Ascending aorta (tissue), 2 donors: ENCODE data around the gene STK4. TPM values are rescaled to one million over a fixed set of nuclear protein-coding genes. Genes with fewer than 3 reads are reported as not detected.
"Not testable (repeated sequence)": the region's sequence is repeated elsewhere in the genome, so short reads cannot be mapped to it uniquely, and the experiment has no call there.

Experiments used
- DNase-seq, 2 donors: peaks; one replicate each; pipeline ENCODE4 v3.0.0-alpha.2; 2019; ENCODE audit warnings: low spot score in 2 of 2
- H3K27ac ChIP-seq, 2 donors: fragments of 200-600 bp; sonication (generic); one replicate each; pipeline ENCODE4 v1.5.1; 2016 to 2017; ENCODE audit warnings: mild to moderate bottlenecking in 1 of 2
- H3K27me3 ChIP-seq: fragments of 200-600 bp; sonication (generic); one replicate; pipeline ENCODE4 v1.5.1; 2017
- H3K36me3 ChIP-seq, 2 donors: fragments of 200-600 bp; sonication (generic); one replicate each; pipeline ENCODE4 v1.5.1; 2016
- H3K4me1 ChIP-seq, 2 donors: fragments of 200-600 bp; sonication (generic); one replicate each; pipeline ENCODE4 v1.5.1; 2016 to 2017; ENCODE audit warnings: mild to moderate bottlenecking in 1 of 2
- H3K4me3 ChIP-seq, 2 donors: fragments of 200-600 bp; sonication (generic); one replicate each; pipeline ENCODE4 v1.5.1; 2016 to 2017; ENCODE audit warnings: mild to moderate bottlenecking in 1 of 2
- H3K9me3 ChIP-seq, 2 donors: fragments of 200-600 bp; sonication (generic); one replicate each; pipeline ENCODE4 v1.5.1; 2016
- intact Hi-C: fragments of 100-400 bp; cut with DNase I; formaldehyde crosslinking; loops from one replicate; pipeline ENCODE4 v1.15.1; 2023
- total RNA-seq: library from RNA; depleted of rRNA; stranded (reverse); fragments of >200 nt; gene quantifications from one replicate; pipeline ENCODE4 v1.1.0, GENCODE V29; 2016
- TF ChIP-seq, protein P1 (sequence below), 3 experiments: fragments of 200-600 bp in 2 of 3; fragments of 450-650 bp in 1 of 3; sonication (generic) in 2 of 3; IDR thresholded peaks; one replicate each; pipeline ENCODE4 v1.5.1; 2016 to 2019; ENCODE audit warnings: antibody characterized with exemption in 3 of 3, mild to moderate bottlenecking in 1 of 3, moderate library complexity in 1 of 3

The STK4 gene
- total RNA-seq, 1 donor from 2014 or later = 20.6 TPM

DNA sequence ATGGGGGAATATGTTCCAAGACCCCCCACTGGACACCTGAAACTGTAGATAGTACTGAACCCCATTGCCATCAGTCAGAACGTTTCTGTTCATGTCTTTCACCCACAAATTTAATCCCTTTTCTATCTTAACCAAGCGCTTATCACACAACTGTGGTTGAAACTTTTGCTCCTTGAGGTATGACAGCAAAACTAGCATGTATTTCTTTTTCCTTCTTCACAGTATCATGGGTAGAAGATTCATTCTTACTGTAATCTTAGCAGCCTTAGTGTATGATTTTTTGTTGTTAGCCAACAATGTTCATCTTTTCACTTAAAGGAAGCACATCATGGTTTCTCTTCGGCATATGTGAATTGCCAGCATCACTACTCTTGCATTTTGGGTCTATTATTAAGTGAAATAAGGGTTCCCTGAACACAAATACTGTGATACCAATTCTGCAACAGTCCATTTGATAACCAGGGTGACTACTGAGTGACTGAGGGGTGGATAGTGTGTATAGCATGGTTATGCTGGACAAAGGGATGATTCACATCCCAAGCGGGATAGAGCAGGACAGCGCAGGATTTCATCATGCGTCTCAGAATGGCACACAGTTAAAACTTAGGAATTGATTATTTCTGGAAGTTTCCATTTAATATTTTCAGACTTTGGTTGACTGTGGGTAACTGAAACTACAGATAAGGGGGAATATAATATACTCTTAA is 92.9 kb downstream of the STK4 start:
- Histone ChIP-seq H3K9me3 (no peaks in the 10 kb centered on the region), H3K27me3 (no peaks in the 10 kb centered on the region), H3K4me1 (no peaks in the 10 kb centered on the region), H3K27ac (no peak overlapping the region), H3K36me3 (peaks cover 6 to 10% of the 10 kb centered on the region in 2 donors), H3K4me3 (no peak overlapping the region)
- TF ChIP-seq, protein P1, sequence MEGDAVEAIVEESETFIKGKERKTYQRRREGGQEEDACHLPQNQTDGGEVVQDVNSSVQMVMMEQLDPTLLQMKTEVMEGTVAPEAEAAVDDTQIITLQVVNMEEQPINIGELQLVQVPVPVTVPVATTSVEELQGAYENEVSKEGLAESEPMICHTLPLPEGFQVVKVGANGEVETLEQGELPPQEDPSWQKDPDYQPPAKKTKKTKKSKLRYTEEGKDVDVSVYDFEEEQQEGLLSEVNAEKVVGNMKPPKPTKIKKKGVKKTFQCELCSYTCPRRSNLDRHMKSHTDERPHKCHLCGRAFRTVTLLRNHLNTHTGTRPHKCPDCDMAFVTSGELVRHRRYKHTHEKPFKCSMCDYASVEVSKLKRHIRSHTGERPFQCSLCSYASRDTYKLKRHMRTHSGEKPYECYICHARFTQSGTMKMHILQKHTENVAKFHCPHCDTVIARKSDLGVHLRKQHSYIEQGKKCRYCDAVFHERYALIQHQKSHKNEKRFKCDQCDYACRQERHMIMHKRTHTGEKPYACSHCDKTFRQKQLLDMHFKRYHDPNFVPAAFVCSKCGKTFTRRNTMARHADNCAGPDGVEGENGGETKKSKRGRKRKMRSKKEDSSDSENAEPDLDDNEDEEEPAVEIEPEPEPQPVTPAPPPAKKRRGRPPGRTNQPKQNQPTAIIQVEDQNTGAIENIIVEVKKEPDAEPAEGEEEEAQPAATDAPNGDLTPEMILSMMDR (IDR thresholded peaks at IDR 0.05) = no peak
- intact Hi-C loops = no loop called here
- DNase-seq = no peak

DNA sequence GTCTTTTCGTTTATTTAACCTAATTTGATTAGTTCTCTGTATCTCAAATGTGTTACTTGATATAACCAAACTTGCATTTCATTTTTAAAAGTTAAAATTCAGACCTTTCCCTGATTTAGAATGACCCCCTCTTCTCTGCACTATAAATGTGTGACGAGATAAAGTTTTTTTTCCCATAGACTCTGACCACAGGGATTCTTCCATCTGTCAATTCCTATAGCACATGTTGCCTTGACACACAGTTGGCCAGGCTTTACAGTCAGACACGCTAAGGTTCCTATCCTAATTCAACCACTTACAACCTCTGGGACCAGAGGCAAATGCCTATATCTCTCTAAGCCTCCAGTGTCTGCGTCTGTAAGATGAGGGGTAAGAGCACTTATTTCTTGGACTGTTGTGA is 94.0 kb downstream of the STK4 start:
- H3K27ac ChIP-seq = no peak overlapping the region
- no peaks in the 10 kb centered on the region for H3K27me3 ChIP-seq
- no peak for DNase-seq
- TF ChIP-seq, protein P1 (IDR thresholded peaks at IDR 0.05) = no peak
- intact Hi-C loops = no loop called here
- peaks cover 6 to 10% of the 10 kb centered on the region in 2 donors for H3K36me3 ChIP-seq
- H3K9me3 ChIP-seq = no peaks in the 10 kb centered on the region
- H3K4me1 ChIP-seq = no peaks in the 10 kb centered on the region
- no peak overlapping the region for H3K4me3 ChIP-seq

DNA sequence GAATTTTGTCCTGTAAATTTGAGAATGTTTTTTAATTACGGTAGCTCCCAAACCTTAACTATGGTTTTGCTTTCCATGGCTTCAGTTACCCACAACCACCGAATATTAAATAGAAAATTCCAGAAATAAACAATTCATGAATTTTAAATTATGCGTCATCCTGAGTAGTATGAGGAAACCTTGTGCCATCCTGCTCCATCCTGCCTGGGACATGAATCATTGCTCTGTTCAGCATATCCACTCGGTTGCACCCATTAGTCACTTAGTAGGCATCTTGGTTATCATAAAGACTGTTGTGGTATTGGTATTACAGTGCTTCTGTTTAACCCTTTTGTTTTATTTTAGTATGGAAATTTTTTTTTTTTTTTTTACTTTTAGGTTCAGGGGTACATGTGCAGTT is 94.9 kb downstream of the STK4 start:
- H3K36me3 ChIP-seq = peaks cover 6 to 10% of the 10 kb centered on the region in 2 donors
- TF ChIP-seq, protein P1 (IDR thresholded peaks at IDR 0.05) = no peak
- no peaks in the 10 kb centered on the region for H3K4me1 ChIP-seq
- no peak for DNase-seq
- no peaks in the 10 kb centered on the region for H3K27me3 ChIP-seq
- H3K9me3 ChIP-seq = no peaks in the 10 kb centered on the region
- H3K27ac ChIP-seq = no peak overlapping the region
- intact Hi-C loops = no loop called here
- H3K4me3 ChIP-seq = no peak overlapping the region

DNA sequence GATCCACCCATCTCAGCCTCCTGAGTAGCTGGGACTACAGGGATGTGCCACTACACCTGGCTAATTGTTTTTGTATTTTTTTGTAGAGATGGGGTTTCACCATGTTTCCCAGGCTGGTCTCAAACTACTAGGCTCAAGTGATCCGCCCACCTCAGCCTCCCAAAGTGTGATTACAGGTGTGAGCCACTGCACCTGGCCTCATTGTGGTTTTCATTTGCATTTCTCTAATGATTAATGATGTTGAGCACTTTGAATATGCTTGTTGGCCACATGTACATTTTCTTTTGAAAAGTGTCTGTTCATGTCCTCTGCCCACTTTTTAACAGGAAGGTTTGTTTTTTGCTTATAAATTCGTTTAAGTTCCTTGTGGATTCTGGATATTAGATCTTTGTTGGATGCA is 96.8 kb downstream of the STK4 start:
- H3K27me3 ChIP-seq, H3K9me3 ChIP-seq, DNase-seq, H3K4me1 ChIP-seq, H3K4me3 ChIP-seq, intact Hi-C loops, H3K36me3 ChIP-seq, H3K27ac ChIP-seq: not testable (repeated sequence)

DNA sequence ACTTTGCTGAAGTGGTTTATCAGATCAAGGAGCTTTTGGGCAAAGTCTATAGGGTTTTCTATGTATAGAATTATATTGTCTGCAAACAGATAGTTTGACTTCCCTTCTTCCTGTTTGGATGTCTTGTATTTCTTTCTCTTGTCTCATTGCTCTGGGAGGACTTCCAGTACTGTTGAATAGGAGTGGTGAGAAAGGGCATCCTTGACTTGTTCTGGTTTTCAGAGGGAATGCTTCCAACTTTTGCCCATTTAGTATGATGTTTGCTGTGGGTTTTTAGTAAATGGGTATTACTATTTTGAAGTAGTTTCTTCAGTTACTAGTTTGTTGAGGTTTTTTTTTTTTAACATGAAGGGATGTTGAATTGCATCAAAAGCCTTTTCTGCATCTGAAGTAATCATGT is 98.5 kb downstream of the STK4 start:
- TF ChIP-seq, protein P1 (IDR thresholded peaks at IDR 0.05) = no peak
- Histone ChIP-seq H3K4me1 (no peaks in the 10 kb centered on the region), H3K9me3 (no peaks in the 10 kb centered on the region), H3K27me3 (no peaks in the 10 kb centered on the region), H3K4me3 (no peak overlapping the region), H3K27ac (no peak overlapping the region), H3K36me3 (peaks cover 2 to 6% of the 10 kb centered on the region in 2 donors)
- intact Hi-C loops = no loop called here
- DNase-seq = no peak

DNA sequence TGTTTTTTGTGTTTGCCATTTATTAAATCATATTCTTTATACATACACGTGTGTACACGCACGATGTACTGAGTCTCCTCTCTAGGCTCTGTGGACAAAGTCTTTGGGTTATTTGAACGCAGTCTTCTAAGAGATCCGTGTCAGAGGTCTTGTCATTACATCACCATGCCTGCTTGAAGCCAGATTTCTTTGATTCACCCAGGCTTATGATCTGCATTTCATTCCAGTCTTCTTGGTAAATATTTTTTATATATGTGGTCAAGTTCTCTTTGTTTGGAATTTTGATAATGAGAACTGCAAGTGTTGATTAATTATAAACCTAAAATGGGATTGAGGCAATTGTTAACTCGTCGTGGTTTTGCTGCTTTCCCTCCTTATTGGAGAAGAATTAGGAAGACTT is 100.1 kb downstream of the STK4 start:
- intact Hi-C loops = no loop called here
- H3K36me3 ChIP-seq = peaks cover 2 to 6% of the 10 kb centered on the region in 2 donors
- no peak overlapping the region for H3K4me3 ChIP-seq
- no peaks in the 10 kb centered on the region for H3K4me1 ChIP-seq
- DNase-seq = no peak
- H3K27ac ChIP-seq = no peak overlapping the region
- H3K27me3 ChIP-seq = no peaks in the 10 kb centered on the region
- no peaks in the 10 kb centered on the region for H3K9me3 ChIP-seq
- TF ChIP-seq, protein P1 (IDR thresholded peaks at IDR 0.05) = no peak
